C4-2B (cell line): ENCODE measurements around the gene CEP68.

Experiments used
- CTCF ChIP-seq: fragments of 450-650 bp; conservative IDR thresholded peaks from 2 replicates; pipeline ENCODE4 v1.5.1; 2017; ENCODE audit warnings: mild to moderate bottlenecking
- ZFX ChIP-seq: fragments of 450-650 bp; IDR thresholded peaks from 2 replicates; pipeline ENCODE4 v1.6.1; 2017

- TF ChIP-seq CTCF = no peak
- no peak for TF ChIP-seq ZFX
Observed at GRCh38 chr2:65103013-65103715, 46.9 kb downstream of the CEP68 start.
